VCaP (cell line): Measurements from ENCODE around the gene NACC2.

Experiments used
- H3K27ac ChIP-seq: fragments of 450-650 bp; 2 replicates; pipeline ENCODE4 v1.5.1; 2017
- TF ChIP-seq, protein P1 (sequence below): fragments of 450-650 bp; conservative IDR thresholded peaks from 2 replicates; pipeline ENCODE4 v1.5.1; 2017; ENCODE audit warnings: mild to moderate bottlenecking, moderate library complexity

NACC2 gene

DNA sequence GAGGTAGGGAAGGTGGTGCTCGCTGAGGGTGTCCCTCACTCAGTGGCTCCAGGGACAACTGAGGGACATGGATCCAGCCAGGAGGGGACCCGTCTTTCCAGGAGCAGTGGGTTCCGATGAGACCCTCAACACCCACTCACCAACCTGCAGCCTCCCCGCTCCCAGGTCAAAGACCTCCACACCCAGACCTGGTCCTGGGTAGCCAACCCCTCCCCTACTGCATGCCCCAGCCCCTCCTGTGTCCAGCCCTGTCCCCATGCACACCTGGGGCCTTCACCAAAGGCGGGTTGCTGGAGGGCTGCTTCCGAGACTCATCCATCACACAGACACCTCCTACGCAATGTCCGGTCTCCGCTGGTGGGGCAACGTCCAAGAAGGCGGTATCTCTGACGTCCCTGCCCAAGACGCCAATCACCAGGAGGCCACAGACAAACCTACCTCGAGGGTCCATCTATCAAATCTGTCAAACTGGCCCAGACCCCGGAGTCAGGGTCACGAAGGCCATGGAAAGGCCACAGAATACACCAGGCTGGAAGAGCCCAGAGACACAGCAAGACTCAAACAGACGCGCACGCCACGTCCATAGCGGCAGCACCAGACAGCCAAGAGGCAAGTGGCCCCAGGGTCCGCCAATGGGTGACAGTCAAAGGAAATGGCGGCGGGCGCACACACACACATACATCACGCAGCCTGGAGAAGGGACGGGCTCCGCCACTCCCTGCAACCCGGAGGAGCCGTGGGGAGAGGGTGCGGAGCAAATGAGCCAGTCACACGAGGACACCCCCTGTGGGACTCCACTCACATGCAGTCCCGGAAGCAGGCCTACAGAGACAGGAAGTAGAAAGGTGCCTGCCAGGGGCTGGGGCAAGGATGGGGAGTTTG is 10.8 kb downstream of the NACC2 start:
- no peak overlapping the region for H3K27ac ChIP-seq
- TF ChIP-seq, protein P1, sequence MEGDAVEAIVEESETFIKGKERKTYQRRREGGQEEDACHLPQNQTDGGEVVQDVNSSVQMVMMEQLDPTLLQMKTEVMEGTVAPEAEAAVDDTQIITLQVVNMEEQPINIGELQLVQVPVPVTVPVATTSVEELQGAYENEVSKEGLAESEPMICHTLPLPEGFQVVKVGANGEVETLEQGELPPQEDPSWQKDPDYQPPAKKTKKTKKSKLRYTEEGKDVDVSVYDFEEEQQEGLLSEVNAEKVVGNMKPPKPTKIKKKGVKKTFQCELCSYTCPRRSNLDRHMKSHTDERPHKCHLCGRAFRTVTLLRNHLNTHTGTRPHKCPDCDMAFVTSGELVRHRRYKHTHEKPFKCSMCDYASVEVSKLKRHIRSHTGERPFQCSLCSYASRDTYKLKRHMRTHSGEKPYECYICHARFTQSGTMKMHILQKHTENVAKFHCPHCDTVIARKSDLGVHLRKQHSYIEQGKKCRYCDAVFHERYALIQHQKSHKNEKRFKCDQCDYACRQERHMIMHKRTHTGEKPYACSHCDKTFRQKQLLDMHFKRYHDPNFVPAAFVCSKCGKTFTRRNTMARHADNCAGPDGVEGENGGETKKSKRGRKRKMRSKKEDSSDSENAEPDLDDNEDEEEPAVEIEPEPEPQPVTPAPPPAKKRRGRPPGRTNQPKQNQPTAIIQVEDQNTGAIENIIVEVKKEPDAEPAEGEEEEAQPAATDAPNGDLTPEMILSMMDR, result no peak

DNA sequence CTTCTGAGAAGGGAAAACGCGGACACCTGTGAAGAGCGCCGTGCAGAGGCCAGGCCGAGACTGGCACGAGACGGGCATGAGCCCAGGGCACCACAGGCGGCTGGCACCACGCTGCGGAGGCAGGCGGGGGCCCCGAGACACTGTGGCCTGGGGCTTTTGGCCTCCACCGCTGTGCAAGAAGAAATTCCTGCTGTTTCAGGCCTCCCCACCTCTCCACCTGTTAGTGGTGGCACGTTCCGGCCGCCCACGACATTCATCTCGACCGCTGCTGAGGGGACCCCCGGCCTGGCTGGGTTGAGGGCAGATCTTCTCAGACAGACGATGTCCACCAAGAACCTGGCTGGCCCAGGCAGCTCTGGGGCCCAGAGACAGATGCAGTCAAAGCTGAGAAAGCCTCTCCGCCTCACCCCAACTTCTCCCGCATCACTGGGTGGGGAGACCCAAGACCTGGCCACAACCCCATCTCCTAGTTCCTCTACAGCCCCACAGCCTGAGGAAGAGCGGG is 11.5 kb downstream of the NACC2 start:
- TF ChIP-seq, protein P1, result no peak
- no peak overlapping the region for H3K27ac ChIP-seq

DNA sequence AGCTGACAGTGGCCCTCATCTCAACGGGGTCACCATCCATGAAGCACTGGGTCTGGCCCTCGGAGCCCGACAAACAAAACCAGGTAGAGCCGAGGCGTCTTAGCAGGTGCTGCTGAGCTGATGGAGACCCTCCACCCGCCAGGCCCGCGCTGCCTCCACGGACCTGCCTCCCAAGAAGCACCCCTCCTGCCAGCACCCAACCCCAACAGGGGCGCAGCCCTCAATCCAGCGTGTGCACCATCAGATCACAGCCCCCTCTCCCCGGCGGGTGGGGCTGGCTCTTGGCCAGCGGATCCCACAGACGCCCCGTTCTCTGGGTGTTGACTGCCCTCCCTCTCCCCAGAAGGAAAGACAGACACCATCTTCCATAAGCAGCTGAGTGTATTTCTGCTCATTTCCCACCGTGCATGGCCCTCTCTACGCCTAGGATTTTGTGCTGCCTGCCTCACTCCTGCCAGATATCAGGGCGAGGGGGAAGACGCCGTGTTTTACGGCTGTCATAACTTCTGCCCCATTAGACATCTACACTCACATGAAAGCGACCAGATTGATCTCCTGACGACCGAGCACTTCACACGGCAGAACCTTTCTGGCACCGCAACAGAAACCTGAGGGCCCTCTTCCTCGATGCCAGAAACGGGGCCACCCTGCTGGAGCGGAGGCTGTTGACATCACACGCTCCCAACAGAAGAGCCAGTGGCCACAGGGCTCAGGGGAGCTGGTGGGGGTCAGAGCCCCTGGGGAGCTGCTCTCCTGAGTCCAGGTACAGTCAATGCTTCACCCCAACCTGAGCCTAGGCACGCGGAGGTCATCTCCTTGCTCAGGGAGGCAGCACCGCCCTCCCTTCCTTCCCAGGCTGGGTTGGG is 12.4 kb downstream of the NACC2 start:
- TF ChIP-seq, protein P1, result no peak
- no peak overlapping the region for H3K27ac ChIP-seq

DNA sequence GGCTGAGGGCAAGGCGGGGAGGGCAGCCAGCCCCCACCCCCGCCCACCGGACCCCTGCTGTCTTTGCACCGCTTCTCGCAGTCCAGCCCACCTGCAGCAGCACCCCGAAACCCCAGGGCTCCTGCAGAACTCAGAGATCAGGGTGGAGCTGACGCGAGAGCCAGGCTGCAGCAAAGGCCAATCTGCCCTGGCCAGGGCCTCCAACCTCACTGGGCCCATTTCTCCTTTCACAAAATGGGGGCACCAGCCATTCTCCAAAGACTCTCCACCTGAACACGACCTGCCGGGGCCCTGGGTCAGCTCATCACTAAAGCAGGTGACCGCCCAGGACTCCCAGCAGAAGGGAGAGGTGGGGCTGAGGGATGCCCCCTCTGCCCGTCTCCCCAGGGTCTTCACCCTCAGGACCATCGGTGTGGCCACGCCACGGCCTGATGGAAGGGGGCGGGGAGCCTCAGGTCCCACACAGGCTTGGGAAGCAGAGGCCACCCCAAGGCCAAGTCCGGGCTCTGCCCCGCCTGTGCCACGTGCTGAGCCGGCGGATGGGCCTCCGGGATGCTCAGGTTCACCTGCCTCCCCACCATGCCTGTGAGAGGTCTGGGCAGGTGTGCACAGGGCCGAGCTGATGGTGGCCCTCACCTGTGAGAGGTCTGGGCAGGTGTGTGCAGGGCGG is 13.1 kb downstream of the NACC2 start:
- peak overlapping the region; percentile 51 for H3K27ac ChIP-seq
- TF ChIP-seq, protein P1, result no peak

DNA sequence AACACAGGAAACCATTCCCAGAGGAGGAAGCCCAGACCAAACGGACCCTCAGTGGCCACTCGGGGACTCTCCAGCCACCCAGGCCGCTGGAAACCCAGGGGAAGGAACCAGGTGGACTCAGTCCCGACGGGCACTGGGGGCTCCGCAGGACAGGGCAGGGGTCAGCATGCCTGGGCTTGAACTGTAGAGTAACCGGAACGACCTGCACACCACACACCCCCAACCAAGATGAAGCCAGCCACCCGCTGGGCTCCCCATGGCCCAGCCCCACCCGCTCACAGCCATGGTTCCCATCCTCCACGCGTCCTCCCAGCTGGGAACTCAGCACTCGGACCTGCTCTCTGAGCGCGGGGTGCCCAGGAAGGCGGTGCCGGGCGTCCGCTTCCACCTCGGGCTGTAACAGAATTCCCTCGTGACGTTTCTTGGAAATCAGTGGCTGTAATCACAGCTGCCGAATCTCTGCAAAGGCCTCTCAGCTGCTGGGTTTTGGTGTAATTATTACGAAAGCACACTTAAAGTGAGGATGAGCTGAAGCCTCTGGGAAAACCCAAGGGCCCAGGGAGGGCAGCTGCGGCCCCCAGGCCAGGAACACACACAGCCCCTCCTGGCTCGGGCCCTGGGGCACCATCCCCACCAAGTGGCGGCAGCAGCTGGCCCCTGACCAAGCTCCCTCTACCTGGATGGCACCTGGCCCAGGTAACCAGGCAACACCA is 13.8 kb downstream of the NACC2 start:
- H3K27ac ChIP-seq, result peak overlapping the region; percentile 51

DNA sequence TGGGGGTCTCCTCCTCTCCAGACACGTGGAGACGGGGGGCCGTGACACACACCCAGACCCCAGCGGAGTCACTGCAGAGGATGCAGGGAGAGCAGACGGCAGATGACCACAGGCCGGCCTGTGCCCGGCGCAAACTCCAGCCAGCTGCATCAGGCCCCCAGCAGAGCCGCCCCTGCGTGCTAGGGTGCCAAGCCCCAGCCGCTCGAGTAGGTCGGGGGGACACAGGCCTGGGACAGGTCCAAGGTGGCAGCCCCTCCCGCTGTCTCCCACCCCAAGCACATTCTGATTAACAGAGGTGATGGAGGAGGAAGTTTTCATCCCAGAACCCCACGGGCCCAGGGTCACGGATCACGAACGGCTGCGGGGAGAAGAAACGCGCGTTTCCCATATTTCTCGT is 14.4 kb downstream of the NACC2 start:
- peak overlapping the region; percentile 51 for H3K27ac ChIP-seq
- TF ChIP-seq, protein P1, result no peak

More for the DNA sequence above, 13.8 kb downstream of the NACC2 start:
- TF ChIP-seq, protein P1, result no peak
